ENCODE data around the gene NPS. TPM values are rescaled to one million over a fixed set of nuclear protein-coding genes. Genes with fewer than 3 reads are reported as not detected.

Gene NPS
- total RNA-seq, 4 donors from 2014 or later: not detected

DNA sequence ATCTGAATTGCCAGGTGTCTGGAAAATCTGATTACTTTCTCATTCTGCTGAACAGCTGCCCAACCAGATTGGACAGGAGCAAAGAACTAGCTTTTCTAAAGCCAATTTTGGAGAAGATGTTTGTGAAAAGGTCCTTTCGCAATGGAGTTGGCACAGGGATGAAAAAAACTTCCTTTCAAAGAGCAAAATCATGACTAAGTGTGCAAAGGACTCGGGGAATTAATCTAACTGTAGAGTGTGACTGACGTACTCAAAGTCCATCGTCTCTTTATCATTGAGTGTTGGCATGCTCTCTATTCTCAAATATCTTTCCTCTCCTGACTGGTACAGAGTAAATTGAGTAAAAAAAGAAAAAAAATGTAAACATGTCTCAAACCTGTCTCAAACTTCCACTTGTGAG, 3.3 kb downstream of the NPS start:
- H3K27me3 ChIP-seq: peaks cover 0 to 10% (median 0%) of the 10 kb centered on the region in 4 donors
- no peak overlapping the region for H3K27ac ChIP-seq
- WGBS, 2 donors: 29 to 57% methylated on average over 4 of the region's 4 CpGs
- DNase-seq: no peak
- no peak for TF ChIP-seq POLR2A (IDR thresholded peaks at IDR 0.05)
- intact Hi-C loops (cut with DNase I): no loop called here
- H3K9me3 ChIP-seq: no peaks in the 10 kb centered on the region
- no peaks in the 10 kb centered on the region for H3K4me1 ChIP-seq
- no peak overlapping the region for H3K4me3 ChIP-seq
- no peaks in the 10 kb centered on the region for H3K36me3 ChIP-seq

DNA sequence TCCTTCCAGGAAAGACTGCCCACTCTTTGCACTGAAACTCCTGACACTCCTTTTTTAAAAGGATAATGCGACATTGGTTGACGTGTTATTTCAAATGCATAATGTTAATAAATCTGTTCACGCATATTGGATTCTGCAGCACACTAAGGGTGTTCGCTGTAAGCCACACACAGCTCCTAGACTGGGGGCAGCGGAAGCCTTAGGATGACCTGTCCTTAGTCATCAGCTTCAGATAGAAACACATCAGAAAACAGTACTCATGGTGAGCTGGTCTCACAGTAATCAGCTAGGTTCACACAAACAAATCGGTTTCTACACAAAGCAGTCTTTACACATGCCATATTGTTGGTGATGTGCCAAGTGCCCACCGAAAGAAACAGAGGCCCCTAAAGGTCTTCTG, 4.3 kb downstream of the NPS start:
- no peak for DNase-seq
- intact Hi-C loops (cut with DNase I): no loop called here
- TF ChIP-seq POLR2A (IDR thresholded peaks at IDR 0.05): no peak
- TF ChIP-seq, protein P1, sequence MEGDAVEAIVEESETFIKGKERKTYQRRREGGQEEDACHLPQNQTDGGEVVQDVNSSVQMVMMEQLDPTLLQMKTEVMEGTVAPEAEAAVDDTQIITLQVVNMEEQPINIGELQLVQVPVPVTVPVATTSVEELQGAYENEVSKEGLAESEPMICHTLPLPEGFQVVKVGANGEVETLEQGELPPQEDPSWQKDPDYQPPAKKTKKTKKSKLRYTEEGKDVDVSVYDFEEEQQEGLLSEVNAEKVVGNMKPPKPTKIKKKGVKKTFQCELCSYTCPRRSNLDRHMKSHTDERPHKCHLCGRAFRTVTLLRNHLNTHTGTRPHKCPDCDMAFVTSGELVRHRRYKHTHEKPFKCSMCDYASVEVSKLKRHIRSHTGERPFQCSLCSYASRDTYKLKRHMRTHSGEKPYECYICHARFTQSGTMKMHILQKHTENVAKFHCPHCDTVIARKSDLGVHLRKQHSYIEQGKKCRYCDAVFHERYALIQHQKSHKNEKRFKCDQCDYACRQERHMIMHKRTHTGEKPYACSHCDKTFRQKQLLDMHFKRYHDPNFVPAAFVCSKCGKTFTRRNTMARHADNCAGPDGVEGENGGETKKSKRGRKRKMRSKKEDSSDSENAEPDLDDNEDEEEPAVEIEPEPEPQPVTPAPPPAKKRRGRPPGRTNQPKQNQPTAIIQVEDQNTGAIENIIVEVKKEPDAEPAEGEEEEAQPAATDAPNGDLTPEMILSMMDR (IDR thresholded peaks at IDR 0.05): no peak
- Histone ChIP-seq H3K9me3 (no peaks in the 10 kb centered on the region), H3K36me3 (no peaks in the 10 kb centered on the region), H3K4me1 (no peaks in the 10 kb centered on the region), H3K27me3 (peaks cover 0 to 16% (median 0%) of the 10 kb centered on the region in 4 donors), H3K4me3 (no peak overlapping the region), H3K27ac (no peak overlapping the region)
- WGBS, 2 donors: 75 to 81% methylated on average over 5 to 7 of the region's 7 CpGs

DNA sequence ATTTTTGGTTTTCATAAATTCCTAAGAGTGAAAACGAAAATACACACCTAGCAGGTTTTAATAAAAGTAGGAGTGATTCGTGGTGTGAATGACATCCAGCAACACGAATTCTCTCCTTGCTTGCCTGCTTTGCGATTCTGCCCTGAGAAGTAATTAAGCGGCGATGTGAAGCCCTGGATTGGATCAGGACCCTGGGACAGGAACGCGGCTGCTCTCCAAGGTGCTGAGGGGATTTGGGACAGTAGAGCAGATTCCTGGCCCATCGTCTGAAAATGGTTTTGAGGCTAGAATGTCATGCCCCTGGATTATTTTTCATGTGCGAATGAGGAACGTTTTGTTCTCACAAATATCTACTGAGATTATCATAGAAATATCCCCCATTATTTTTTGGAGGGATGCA, 7.8 kb downstream of the NPS start:
- 11 to 13% methylated on average over 11 of the region's 11 CpGs for WGBS, 2 donors
- no peak for DNase-seq
- intact Hi-C loops (cut with DNase I): no loop called here
- Histone ChIP-seq H3K9me3 (no peaks in the 10 kb centered on the region), H3K27me3 (peaks cover 0 to 18% (median 0%) of the 10 kb centered on the region in 4 donors), H3K4me3 (no peak overlapping the region), H3K36me3 (no peaks in the 10 kb centered on the region), H3K4me1 (no peaks in the 10 kb centered on the region), H3K27ac (no peak overlapping the region)
- TF ChIP-seq, protein P1 (IDR thresholded peaks at IDR 0.05): no peak
- TF ChIP-seq POLR2A (IDR thresholded peaks at IDR 0.05): no peak

DNA sequence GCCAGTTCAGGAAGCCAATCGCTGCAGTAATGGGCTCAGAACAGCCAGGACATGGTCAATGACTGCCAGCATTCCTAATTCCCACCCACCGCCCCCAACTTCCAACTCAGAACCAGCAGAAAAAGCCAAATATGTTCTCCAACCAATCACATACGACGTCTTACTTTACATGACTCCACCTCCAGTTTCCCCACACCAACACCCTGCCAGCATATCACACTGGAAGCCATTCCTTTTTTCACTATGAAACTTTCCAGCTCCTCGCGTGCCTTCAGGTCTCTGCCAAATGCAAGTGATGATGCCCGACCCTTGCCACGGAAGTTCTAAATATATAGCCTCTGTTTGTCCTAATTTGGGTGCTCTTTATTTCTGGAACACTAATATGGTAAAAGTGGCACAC, 12.5 kb downstream of the NPS start:
- TF ChIP-seq POLR2A (IDR thresholded peaks at IDR 0.05): no peak
- TF ChIP-seq, protein P1 (IDR thresholded peaks at IDR 0.05): no peak
- H3K9me3 ChIP-seq: no peaks in the 10 kb centered on the region
- intact Hi-C loops (cut with DNase I): no loop called here
- DNase-seq: no peak
- 67 to 72% methylated on average over 8 of the region's 8 CpGs for WGBS, 2 donors
- H3K4me1 ChIP-seq: no peaks in the 10 kb centered on the region
- H3K4me3 ChIP-seq: no peak overlapping the region
- no peaks in the 10 kb centered on the region for H3K36me3 ChIP-seq
- no peak overlapping the region for H3K27ac ChIP-seq
- peaks cover 0 to 11% (median 0%) of the 10 kb centered on the region in 4 donors for H3K27me3 ChIP-seq

DNA sequence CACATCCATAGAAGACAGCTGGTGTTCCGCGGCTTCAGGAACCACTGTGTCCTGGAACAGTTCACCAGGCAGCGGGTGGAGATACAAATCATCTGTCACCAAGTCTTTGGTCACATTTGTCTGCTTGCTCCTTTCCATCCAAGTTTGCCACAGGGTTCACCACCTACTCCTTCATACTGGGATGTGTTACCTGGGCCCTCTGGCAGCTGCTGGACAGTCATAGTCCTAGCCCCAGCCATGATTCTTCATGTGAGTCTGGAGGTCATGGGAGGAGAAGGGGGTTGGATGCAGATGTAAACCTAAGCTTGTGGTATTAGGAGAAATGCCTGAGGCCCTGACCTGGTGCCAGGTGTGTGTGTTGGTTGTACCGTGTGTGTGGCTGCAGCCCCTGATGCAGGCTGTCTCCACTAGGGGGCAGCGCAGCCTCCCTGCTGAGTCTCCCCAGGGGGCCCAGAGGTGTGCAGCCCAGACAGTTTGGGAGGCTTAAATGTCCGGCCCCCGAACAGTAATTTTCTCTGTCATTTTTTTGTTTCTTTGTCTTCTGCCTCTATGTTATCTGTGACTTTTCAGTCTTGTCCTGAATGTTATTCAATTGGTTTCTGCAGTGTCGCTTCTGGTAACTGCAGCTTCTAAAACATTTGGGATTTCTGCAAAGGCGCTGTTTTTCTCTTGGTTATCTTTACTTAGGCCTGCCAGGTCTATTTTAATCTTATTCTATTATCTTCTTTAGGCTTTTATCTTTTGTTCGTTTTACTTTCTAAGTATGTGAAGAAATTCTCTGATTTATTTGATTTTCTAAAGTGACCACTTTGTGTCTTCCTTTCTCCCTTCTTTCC, 14.8 kb downstream of the NPS start:
- DNase-seq: no peak
- intact Hi-C loops (cut with DNase I): no loop called here
- Histone ChIP-seq H3K36me3 (no peaks in the 10 kb centered on the region), H3K4me1 (no peaks in the 10 kb centered on the region), H3K9me3 (no peaks in the 10 kb centered on the region), H3K27me3 (peaks cover 0 to 3% (median 0%) of the 10 kb centered on the region in 4 donors), H3K27ac (no peak overlapping the region), H3K4me3 (no peak overlapping the region)
- TF ChIP-seq POLR2A (IDR thresholded peaks at IDR 0.05): no peak
- TF ChIP-seq, protein P1 (IDR thresholded peaks at IDR 0.05): peak in 3 of 6 experiments; percentile 33 to 55 (median 39)
- WGBS, 2 donors: 71 to 75% methylated on average over 10 of the region's 10 CpGs
